ENCODE data around the gene MAB21L3.

GRCh38 chr1:116169898-116170297 lies 58.7 kb downstream of the MAB21L3 start:
- TF ChIP-seq CTCF (IDR thresholded peaks at IDR 0.05), result no peak
- TF ChIP-seq POLR2A (IDR thresholded peaks at IDR 0.05), result no peak

Data from uterus (tissue), 2 donors.